Superior temporal gyrus (tissue), 1 donor: ENCODE measurements around the gene MELTF.

ENCODE experiments used
- DNase-seq: peaks from one replicate; pipeline ENCODE4 v3.0.0-alpha.2; 2016; ENCODE audit errors: extremely low spot score

MELTF gene

DNA sequence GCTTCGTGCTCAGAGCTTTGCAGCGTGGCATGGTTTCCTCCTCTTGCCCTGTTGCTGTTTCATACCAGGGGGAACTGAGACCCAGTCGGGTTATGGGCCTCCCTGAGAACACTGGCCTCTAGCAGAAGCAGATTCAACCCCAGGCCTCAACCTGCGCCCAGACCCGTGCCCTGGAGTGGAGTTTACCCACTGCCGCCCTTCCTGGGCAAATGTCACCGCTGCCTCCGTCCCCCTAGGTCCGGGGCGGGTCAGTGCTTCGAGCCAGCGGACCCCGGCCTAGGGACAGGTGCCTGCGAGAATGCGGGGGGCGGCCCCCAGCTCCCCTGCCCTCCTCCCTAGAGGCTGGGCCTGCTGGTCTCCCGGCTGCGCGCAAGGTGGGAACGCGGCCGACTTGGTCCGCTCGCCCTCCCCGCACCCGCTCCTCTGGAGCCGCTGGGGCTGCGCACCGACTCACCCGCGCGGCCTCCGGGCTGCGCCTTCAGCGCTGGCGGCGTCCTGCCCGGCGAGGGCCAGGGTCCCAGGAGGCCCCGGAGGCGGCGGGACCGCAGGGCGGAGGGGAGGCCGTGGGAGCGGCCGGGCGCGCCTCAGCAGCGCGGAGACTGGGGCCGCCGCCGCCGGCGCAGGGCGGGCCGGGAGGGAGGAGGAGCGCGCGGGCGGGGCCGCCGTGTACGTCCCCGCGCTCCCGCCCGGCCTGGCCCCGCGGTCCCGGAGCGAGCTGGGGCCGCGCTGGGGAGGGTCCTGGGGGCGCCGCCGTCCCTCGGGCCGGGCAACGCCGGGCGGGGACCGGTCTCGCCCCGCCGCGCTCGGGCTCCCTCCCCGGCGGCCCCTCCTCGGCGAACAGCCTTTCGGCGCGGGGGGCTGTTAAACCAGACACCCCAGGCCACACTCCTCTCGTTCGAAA, 61.1 kb downstream of the MELTF start, which contains the start of gene PIGZ:
TSS of gene PIGZ (minus strand) at position 601 of the 901 bp plus-strand sequence. CDS start 16,802 bp downstream, outside the sequence.
- no peak for DNase-seq

DNA sequence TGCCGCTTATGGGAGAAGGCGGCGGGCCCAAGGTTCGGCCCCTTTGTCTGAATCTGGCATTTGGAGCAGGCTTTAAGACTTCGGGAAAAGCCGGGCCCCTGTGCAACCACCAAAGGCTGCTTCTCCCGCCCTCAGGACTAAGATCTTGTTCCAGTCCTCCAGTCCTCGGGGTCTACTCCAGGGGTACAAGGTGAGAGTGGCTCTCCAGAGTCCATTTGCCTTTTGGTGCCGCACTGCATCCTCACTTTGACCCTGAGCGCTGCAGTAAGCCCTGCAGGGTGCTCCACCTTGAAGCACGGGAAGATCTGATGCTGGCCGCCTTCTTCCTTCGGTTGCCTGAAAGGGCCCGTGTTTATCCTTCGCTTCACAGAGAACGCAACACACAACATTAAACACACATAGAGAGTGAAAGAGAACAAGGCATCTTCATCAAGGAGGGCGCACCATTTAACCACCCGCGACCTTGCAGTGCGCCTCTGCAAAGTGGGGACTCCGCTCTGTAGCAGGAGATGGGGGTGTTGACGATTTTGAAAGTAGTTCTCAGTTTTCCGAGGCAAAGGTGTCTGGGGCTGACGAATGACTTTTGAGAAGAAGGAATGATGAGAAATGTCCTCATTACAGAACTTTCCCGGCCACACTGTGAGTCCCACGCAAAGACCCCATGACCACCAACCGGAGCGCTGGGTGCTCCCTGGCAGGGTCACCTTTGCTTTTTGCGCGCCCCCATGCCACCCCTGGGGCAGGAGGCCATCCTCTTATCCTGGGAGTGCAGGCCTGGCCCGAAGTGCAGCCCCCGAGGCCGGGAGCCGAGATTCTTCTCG, 62.0 kb downstream of the MELTF start:
- no peak for DNase-seq

DNA sequence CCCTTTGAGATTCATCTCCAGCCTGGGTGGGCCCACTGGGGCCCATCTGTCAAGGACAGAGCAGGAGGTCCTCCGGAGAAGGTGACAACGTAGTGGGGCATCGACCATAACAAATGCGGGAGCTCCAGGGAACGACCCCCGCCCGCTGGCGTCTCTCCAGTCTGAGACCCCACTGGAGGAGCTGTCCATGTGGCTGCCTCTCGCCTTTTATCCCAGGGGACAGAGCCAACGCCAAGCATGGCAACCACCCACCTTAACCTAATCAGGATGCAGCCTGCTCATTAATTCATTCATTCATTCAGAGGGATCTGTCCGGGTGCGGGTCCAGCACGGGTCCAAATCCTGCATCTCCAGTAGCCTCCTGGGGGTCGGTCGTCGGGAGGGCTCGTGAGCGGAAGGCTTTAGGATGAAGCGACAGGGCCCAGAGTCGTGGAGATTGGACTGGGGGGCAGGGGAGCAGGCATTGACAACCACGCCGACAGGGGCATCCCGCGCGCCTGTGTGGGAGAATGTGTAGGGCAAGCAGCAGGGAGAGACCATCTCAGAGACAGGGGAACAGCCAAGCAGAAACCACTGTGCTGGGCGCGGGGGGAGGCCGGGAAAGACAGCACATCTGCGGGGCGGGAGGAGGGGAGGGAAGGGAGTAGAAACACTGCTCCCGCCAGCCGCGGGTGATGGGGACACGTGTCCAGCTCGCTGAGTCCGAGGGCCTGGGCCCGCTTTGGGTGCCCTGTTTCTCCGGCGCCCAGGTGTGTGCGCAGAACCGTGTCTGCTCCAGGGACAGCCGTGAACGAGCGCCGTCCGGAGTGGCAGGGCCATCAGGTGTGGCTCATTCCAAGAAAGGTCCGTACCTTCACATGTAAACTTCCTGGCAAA, 62.9 kb downstream of the MELTF start:
- no peak for DNase-seq

DNA sequence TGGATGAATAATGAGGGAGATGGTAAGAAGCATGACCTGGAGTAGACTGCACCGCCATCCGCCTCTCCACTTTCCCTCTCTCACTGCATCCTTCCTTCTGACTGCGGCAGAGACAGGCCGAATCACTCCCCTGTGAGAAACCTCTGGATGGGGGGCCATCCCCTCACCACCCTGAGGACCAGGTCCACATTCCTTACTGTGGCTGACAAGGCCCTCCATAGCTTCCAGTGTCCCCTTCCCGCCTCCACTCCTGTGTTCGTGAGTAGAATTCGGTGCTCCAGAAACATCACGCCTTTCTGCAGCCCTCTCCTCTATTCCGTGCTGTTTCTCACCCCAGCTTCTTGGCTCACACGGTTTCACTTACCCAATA, 63.8 kb downstream of the MELTF start:
- DNase-seq: no peak

DNA sequence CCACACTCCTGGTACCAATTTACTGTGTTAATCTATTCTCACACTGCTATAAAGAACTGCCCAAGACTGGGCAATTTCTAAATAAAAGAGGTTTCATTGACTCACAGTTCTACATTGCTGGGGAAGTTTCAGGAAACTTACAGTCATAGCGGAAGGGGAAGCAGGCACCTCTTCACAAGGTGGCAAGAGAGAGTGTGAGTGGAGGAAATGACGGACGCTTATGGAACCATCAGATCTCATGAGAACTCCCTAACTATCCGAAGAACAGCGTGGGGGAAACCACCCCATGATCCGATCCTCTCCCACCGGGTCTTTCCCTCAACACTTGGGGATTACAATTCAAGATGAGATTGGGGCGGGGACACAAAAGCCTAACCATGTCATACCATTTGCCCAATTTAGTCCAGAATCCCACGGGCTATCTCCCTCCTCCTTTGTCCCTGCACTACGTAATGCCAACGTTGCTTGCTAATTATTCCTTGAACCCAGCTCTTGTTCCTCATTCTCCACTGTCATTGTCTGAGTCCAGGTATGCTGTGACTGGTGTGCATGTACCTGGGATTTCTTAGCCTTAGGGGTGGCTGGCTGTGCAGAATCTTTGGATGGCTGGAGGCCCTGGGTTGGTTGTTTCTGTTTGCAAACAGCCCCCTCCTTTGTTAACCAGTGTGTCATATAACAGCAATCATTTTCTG, 64.4 kb downstream of the MELTF start:
- no peak for DNase-seq

- DNase-seq: no peak
These were observed 66.0 kb downstream of the MELTF start for GRCh38 chr3:196963631-196963953.

DNA sequence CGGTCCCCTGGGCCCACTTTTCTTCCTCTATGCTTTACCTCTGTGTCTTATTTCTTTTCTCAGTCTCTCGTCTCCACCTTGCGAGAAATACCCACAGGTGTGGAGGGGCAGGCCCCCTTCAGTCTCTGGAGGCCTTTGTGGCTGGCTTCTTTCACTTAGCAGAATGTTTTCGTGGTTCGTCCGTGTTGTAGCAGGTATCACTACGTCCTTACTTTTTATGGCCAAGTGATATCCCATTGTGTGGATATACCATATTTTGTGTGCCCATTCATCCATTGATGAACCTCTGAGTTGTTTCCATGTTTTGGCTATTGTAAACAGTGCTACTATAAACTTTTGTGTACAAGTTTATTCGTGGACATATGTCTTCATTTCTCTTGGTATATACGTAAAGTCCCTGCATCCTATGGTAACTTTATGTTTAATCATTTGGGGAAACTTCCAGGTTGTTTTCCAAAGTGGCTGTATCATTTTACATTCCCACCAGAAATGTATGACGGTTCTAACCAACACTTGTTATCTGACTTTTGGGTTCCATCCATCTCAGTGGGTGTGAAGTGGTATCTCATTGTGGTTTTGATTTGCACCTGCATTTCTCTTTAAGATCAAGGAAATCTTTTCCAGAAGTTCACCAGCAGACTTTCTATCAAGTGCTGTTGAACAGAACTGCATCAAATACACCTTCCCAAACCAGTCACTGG, 66.5 kb downstream of the MELTF start:
- DNase-seq: no peak

DNA sequence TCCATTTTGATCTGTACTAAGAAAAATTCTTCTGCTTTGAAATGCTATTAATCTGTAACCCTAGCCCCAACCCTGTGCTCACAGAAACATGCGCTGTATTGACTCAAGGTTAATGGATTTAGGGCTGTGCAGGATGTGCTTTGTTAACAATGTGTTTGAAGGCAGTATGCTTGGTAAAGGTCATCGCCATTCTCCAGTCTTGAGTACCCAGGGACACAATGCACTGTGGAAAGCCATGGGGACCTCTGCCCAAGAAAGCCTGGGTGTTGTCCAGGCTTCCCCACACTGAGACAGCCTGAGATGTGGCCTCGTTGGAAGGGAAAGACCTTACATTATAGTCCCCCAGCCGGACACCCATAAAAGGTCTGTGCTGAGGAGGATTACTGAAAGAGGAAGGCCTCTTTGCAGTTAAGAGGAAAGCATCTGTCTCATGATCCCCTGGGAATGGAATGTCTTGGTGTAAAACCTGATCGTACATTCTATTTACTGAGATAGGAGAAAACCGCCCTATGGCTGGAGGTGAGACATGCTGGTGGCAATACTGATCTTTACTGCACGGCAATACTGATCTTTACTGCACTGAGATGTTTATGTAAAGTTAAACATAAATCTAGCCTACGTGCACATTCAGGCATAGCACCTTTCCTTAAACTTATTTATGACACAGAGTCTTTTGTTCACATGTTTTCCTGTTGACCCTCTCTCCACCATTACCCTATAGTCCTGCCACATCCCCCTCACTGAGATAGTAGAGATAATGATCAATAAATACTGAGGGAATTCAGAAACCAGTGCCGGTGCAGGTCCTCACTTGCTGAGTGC, 67.3 kb downstream of the MELTF start:
- no peak for DNase-seq

DNA sequence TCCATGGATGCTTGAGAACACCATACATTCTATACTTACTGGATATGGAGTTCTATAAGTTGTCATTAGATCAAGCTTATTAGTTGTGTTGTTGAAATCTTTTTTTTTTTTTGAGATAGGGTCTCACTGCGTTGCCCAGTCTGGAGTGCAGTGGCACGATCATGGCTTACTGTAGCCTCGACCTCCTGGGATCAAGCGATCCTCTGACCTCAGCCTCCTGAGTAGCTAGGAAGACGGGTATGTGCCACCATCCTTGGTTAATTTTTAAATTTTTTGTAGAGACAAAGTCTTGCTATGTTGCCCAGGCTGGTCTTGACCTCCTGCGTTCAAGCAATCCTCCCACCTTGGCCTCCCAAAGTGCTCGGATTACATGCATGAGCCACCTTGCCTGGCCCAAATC, 74.8 kb downstream of the MELTF start:
- DNase-seq: no peak
